Measurements from ENCODE around the gene KPNA2. TPM values are rescaled to one million over a fixed set of nuclear protein-coding genes. Genes with fewer than 3 reads are reported as not detected.
"Not testable (repeated sequence)": the region's sequence is repeated elsewhere in the genome, so short reads cannot be mapped to it uniquely, and the experiment has no call there.

Gene KPNA2
- total and polyA plus RNA-seq, 7 donors = 7.4 to 63.6 (median 16.1) TPM

DNA sequence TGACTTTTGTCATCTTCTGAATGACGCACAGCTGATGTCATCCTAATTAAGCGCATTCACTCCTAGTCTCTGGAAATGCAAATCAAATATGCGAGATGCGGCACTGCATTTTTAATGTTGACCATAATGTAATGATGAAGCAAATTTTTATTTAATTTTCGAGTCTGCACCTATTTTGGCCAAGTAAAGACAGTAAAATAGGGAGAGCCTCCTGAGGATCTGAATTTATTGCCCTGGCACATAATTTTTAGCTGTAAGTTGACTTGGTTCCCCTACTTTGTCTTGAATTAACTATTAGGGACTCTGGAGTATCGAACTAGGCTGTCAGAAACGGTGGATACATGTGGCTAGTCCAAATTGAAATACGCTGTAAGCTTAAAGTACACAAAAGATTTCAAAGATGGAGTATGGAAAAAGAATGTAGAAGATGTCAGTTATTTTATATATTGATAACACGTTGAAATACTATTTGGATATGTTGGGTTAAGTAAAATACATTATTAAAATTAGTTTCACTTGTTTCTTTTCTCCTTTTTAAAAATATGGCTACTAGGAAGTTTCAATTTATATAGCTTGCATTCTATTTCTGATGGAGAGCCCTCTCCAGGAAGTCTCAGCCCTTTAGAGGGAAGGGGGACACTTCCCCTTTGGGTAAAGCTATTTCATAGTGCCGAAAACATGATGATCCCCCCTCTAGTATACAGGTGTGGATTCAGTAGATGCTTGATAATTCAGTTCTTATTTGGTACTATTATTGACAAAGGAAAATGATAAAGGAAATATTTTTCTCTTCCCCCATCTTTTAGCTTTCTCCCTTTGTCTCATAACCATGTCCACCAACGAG lies 991 bp downstream of the KPNA2 start:
- Histone ChIP-seq H3K27me3 (no peaks in the 10 kb centered on the region), H3K4me3 (peak overlapping the region; percentile 79 to 95 (median 82)), H3K9me3 (no peaks in the 10 kb centered on the region), H3K27ac (peak overlapping the region; percentile 75 to 88 (median 80)), H3K36me3 (peaks cover 7 to 40% (median 20%) of the 10 kb centered on the region in 4 donors), H3K4me1 (peaks cover 0 to 28% (median 11%) of the 10 kb centered on the region in 4 donors)
- DNase-seq = no peak
- TF ChIP-seq EP300 (IDR thresholded peaks at IDR 0.05) = no peak
- no peak for TF ChIP-seq POLR2A (IDR thresholded peaks at IDR 0.05)
- 13 to 19% methylated on average over 11 of the region's 11 CpGs for WGBS, 2 donors
- intact Hi-C loops (cut with DNase I) = loop anchor here (5.0 kb wide), 2 partner anchors 44 to 476 kb away; partner anchors contain the start of gene PRKAR1A

DNA sequence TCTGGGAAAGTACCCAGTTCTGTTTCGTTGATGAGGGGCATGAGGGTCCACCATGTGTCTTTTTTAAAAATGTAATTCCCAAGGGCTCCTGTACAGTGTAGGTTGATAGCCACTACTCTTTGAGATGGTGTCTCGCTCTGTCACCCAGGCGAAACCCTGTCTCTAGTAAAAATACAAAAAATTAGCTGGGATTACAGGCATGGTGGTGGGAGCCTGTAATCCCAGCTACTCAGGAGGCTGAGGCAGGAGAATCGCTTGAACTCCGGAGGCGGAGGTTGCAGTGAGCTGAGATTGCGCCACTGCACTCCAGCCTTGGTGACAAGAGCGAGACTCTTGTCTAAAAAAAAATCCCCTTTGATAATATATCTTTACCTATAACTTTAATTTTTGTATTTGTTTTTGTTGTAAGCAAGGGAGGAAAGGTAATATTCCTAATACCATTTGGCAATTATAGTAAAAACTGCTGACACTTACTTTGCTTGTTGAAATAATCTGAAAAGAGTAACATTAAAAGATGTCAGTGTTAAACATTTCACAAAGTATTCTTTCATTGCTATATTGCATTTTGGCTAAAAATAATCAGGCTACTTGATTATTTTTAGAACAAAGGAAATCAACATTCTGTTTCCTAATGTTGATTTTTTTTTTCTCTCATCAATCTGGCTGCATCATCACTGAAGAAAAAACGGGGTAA lies 11.8 kb downstream of the KPNA2 start:
- TF ChIP-seq, protein P1, sequence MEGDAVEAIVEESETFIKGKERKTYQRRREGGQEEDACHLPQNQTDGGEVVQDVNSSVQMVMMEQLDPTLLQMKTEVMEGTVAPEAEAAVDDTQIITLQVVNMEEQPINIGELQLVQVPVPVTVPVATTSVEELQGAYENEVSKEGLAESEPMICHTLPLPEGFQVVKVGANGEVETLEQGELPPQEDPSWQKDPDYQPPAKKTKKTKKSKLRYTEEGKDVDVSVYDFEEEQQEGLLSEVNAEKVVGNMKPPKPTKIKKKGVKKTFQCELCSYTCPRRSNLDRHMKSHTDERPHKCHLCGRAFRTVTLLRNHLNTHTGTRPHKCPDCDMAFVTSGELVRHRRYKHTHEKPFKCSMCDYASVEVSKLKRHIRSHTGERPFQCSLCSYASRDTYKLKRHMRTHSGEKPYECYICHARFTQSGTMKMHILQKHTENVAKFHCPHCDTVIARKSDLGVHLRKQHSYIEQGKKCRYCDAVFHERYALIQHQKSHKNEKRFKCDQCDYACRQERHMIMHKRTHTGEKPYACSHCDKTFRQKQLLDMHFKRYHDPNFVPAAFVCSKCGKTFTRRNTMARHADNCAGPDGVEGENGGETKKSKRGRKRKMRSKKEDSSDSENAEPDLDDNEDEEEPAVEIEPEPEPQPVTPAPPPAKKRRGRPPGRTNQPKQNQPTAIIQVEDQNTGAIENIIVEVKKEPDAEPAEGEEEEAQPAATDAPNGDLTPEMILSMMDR (IDR thresholded peaks at IDR 0.05) = no peak
- TF ChIP-seq POLR2A (IDR thresholded peaks at IDR 0.05) (no peak), EP300 (IDR thresholded peaks at IDR 0.05) (no peak), POLR2AphosphoS5 (IDR thresholded peaks at IDR 0.05) (no peak)
- H3K36me3 ChIP-seq = peaks cover under 1 to 50% (median 24%) of the 10 kb centered on the region in 4 donors

DNA sequence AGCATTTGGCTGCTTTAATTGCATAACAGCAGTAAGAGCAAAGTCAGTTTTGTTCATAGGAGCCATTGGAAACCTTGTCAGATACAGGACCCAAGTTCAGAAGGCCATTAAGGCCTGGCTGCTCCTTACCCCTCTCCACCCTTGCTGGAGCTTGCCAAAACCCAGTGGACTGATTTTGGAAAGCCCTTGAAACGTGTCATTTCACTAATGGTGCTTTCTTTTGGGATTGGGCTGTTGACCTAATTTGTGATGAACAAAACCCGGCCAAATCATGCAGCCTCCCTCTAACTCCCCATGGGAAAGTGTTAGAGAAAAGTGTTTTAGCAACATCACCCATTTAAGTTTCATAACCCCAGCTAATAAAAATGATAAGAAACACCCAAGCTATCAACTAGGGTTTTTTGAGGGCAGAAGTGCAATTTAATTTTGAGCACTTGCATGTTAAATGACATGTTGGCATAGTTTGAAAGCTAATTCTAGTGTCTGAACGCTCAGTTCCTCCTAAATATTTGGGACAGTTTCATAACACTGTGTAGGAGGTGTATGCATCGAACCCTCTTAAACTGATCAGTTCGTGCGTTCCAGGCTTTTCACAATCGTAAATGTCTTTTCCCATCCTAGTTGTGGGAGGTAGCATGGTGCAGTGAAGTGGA lies 12.5 kb downstream of the KPNA2 start:
- Histone ChIP-seq H3K36me3 (peaks cover 0 to 43% (median 18%) of the 10 kb centered on the region in 4 donors), H3K4me1 (peaks cover 0 to 12% (median under 1%) of the 10 kb centered on the region in 4 donors), H3K27ac (peak overlapping the region in 1 of 4 donors; percentile 19)
- 80% methylated on average over 7 of the region's 7 CpGs for WGBS, 2 donors
- H3K27me3 ChIP-seq; intact Hi-C loops (cut with DNase I); H3K9me3 ChIP-seq; H3K4me3 ChIP-seq; DNase-seq: not testable (repeated sequence)

More for the DNA sequence above, 11.8 kb downstream of the KPNA2 start:
- Histone ChIP-seq H3K9me3 (no peaks in the 10 kb centered on the region), H3K4me3 (no peak overlapping the region), H3K27ac (no peak overlapping the region), H3K27me3 (no peaks in the 10 kb centered on the region), H3K4me1 (peaks cover 0 to 12% (median 0%) of the 10 kb centered on the region in 4 donors)
- DNase-seq = no peak
- intact Hi-C loops (cut with DNase I) = no loop called here
- 84 to 87% methylated on average over 9 of the region's 9 CpGs for WGBS, 2 donors

DNA sequence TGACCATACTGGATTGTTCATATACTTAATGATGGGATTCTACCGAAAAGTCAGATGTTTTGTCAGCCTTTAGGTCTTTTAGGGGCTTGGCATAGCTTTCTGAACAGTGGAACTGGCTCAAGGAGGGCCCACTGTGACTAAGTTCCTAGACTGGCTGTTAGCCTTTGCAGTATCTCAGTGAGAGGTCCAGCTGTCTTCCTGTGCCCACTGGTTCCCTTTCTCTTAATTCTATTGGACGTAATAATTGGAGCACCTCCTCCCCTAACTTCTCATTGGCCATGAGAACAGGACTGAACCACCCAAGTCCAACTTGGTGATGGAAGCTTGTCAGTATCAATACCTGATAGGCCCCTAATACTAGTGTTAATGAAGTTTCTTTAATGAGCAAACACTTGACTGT lies 13.5 kb downstream of the KPNA2 start:
- intact Hi-C loops (cut with DNase I) = no loop called here
- Histone ChIP-seq H3K9me3 (no peaks in the 10 kb centered on the region), H3K27me3 (no peaks in the 10 kb centered on the region), H3K4me1 (peaks cover 0 to 13% (median 4%) of the 10 kb centered on the region in 4 donors), H3K36me3 (peaks cover 0 to 33% (median 9%) of the 10 kb centered on the region in 4 donors), H3K27ac (no peak overlapping the region), H3K4me3 (no peak overlapping the region)
- WGBS, 2 donors = 92 to 97% methylated on average over 2 of the region's 2 CpGs
- TF ChIP-seq EP300 (IDR thresholded peaks at IDR 0.05) (no peak), POLR2AphosphoS5 (IDR thresholded peaks at IDR 0.05) (no peak), POLR2A (IDR thresholded peaks at IDR 0.05) (no peak)
- TF ChIP-seq, protein P1 (IDR thresholded peaks at IDR 0.05) = no peak
- no peak for DNase-seq

DNA sequence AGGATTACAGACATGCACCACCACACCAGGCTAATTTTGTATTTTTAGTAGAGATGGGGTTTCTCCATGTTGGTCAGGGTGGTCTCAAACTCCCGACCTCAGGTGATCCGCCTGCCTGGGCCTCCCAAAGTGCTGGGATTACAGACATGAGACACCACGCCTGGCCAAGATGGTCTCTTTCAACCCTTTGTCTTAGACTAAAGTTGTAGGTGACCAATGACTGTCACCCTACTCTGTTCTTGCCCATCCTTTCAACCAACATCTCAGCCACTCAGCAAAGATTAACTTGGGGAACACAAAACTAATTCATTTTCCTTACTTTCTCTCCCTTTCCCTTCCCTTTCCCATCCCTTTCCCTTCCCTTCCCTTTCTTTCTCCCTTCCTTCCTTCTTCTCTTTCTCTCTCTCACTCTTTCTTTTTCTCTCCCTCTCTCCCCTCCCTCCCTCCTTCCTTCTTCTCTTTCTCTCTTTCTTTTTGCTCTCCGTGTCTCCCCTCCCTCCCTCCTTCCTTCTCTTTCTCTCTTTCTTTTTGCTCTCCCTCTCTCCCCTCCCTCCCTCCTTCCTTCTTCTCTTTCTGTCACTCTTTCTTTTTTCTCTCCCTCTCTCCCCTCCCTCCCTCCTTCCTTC lies 14.4 kb downstream of the KPNA2 start:
- Histone ChIP-seq H3K4me1 (peaks cover 0 to 23% (median 6%) of the 10 kb centered on the region in 4 donors), H3K36me3 (peaks cover 0 to 24% (median 3%) of the 10 kb centered on the region in 4 donors)
- H3K27ac ChIP-seq; H3K27me3 ChIP-seq; H3K4me3 ChIP-seq; intact Hi-C loops (cut with DNase I); H3K9me3 ChIP-seq; DNase-seq: not testable (repeated sequence)
- 88 to 91% methylated on average over 4 of the region's 4 CpGs for WGBS, 2 donors

DNA sequence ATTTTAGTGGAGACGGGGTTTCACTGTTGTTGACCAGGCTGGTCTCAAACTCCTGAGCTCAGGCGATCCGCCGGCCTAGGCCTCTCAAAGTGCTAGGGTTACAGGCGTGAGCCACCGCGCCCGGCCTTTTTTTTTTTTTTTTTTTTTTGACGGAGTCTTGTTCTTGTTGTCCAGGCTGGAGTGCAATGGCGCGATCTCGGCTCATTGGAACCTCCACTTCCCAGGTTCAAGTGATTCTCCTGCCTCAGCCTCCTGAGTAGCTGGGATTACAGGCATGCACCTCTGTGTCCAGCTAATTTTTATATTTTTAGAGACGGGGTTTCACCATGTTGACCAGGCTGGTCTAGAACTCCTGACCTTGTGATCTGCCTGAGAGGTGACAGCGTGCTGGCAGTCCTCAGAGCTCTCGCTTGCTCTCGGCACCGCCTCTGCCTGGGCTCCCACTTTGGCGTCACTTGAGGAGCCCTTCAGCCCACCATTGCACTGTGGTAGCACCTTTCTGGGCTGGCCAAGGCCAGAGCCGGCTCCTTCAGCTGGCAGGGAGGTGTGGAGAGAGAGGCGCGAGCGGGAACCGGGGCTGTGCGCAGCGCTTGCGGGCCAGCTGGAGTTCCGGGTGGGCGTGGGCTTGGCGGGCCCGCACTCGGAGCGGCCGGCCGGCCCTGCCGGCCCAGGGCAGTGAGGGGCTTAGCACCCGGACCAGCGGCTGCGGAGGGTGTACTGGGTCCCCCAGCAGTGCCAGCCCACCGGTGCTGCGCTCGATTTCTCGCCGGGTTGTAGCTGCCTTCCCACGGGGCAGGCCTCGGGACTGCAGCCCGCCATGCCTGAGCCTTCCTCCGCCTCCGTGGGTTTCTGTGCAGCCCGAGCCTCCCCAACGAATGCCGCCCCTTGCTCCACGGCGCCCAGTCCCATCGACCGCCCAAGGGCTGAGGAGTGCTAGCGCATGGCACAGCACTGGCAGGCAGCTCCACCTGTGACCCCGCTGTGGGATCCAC lies 16.1 kb downstream of the KPNA2 start:
- H3K4me1 ChIP-seq = peaks cover 0 to 21% (median 6%) of the 10 kb centered on the region in 4 donors
- intact Hi-C loops (cut with DNase I); H3K9me3 ChIP-seq; H3K36me3 ChIP-seq; H3K27me3 ChIP-seq; H3K27ac ChIP-seq; H3K4me3 ChIP-seq; DNase-seq: not testable (repeated sequence)
- WGBS, 2 donors = 95 to 97% methylated on average over 57 of the region's 57 CpGs

Data from sigmoid colon (tissue), 7 donors.